Measurements from ENCODE around the gene DIO2.

Gene DIO2

GRCh38 chr14:80150301-80150700, 61.0 kb downstream of the DIO2 start:
- H3K4me3 ChIP-seq (ENCODE audit: low read depth, low read length), result no peak overlapping the region
- no peak for TF ChIP-seq CTCF (conservative IDR thresholded peaks at IDR 0.05; ENCODE audit: low read depth, low read length)
- DNase-seq (ENCODE audit: low read depth), result no peak
